ENCODE results near the gene PLXNA4.
A peak's percentile ranks its signal among the peaks of the same experiment; 100 is the strongest.

The PLXNA4 gene

GRCh38 chr7:132317701-132318351 lies 258.4 kb downstream of the PLXNA4 start:
- Mint-ChIP-seq H3K4me1 (peaks cover 13% of the 10 kb centered on the region), H3K27ac (no peak overlapping the region), H3K36me3 (no peaks in the 10 kb centered on the region), H3K4me3 (no peak overlapping the region), H3K9me3 (peaks cover 4% of the 10 kb centered on the region)
- ATAC-seq (no peak), DNase-seq (ENCODE audit: low spot score in 2 of 2) (no peak)

- peaks cover 4% of the 10 kb centered on the region for H3K9me3 Mint-ChIP-seq
- H3K27ac Mint-ChIP-seq, result no peak overlapping the region
- H3K36me3 Mint-ChIP-seq, result no peaks in the 10 kb centered on the region
- H3K4me3 Mint-ChIP-seq, result no peak overlapping the region
- H3K4me1 Mint-ChIP-seq, result no peaks in the 10 kb centered on the region
- DNase-seq (ENCODE audit: low spot score in 2 of 2) (no peak), ATAC-seq (no peak)
These were observed 263.7 kb downstream of the PLXNA4 start for GRCh38 chr7:132312531-132313055.

GRCh38 chr7:132311733-132312132 lies 264.5 kb downstream of the PLXNA4 start:
- H3K4me3 Mint-ChIP-seq, result no peak overlapping the region
- H3K27ac Mint-ChIP-seq, result no peak overlapping the region
- H3K36me3 Mint-ChIP-seq, result no peaks in the 10 kb centered on the region
- no peak for ATAC-seq
- H3K4me1 Mint-ChIP-seq, result no peaks in the 10 kb centered on the region
- DNase-seq (ENCODE audit: low spot score in 2 of 2), result no peak
- H3K9me3 Mint-ChIP-seq, result peaks cover 1% of the 10 kb centered on the region

- no peak overlapping the region for H3K4me3 Mint-ChIP-seq
- H3K9me3 Mint-ChIP-seq, result no peaks in the 10 kb centered on the region
- DNase-seq (ENCODE audit: low spot score in 2 of 2), result no peak
- peak; percentile 39 for ATAC-seq
- H3K36me3 Mint-ChIP-seq, result no peaks in the 10 kb centered on the region
- H3K27ac Mint-ChIP-seq, result no peak overlapping the region
- no peaks in the 10 kb centered on the region for H3K4me1 Mint-ChIP-seq
These were observed 267.0 kb downstream of the PLXNA4 start for GRCh38 chr7:132309102-132309805.

- no peak overlapping the region for H3K27ac Mint-ChIP-seq
- DNase-seq (ENCODE audit: low spot score in 2 of 2), result no peak
- H3K36me3 Mint-ChIP-seq, result no peaks in the 10 kb centered on the region
- no peak for ATAC-seq
- no peaks in the 10 kb centered on the region for H3K4me1 Mint-ChIP-seq
- no peaks in the 10 kb centered on the region for H3K9me3 Mint-ChIP-seq
- H3K4me3 Mint-ChIP-seq, result no peak overlapping the region
These were observed 268.8 kb downstream of the PLXNA4 start for GRCh38 chr7:132307465-132307864.

- Mint-ChIP-seq H3K27ac (no peak overlapping the region), H3K4me3 (no peak overlapping the region), H3K9me3 (no peaks in the 10 kb centered on the region), H3K36me3 (no peaks in the 10 kb centered on the region), H3K4me1 (no peaks in the 10 kb centered on the region)
- DNase-seq (ENCODE audit: low spot score in 2 of 2) (no peak), ATAC-seq (no peak)
These were observed 275.5 kb downstream of the PLXNA4 start for GRCh38 chr7:132300599-132301277.

- no peak for DNase-seq (ENCODE audit: low spot score in 2 of 2)
- Mint-ChIP-seq H3K4me1 (no peaks in the 10 kb centered on the region), H3K9me3 (no peaks in the 10 kb centered on the region), H3K36me3 (no peaks in the 10 kb centered on the region), H3K27ac (no peak overlapping the region), H3K4me3 (no peak overlapping the region)
- ATAC-seq, result no peak
These were observed 277.5 kb downstream of the PLXNA4 start for GRCh38 chr7:132298790-132299189.

- Mint-ChIP-seq H3K36me3 (no peaks in the 10 kb centered on the region), H3K27ac (no peak overlapping the region), H3K4me1 (no peaks in the 10 kb centered on the region), H3K9me3 (no peaks in the 10 kb centered on the region), H3K4me3 (no peak overlapping the region)
- DNase-seq (ENCODE audit: low spot score in 2 of 2), result no peak
- ATAC-seq, result no peak
These were observed 279.4 kb downstream of the PLXNA4 start for GRCh38 chr7:132296820-132297219.

GRCh38 chr7:132295175-132295574 lies 281.1 kb downstream of the PLXNA4 start:
- no peaks in the 10 kb centered on the region for H3K9me3 Mint-ChIP-seq
- no peak overlapping the region for H3K4me3 Mint-ChIP-seq
- no peak overlapping the region for H3K27ac Mint-ChIP-seq
- no peak for ATAC-seq
- no peaks in the 10 kb centered on the region for H3K36me3 Mint-ChIP-seq
- no peak for DNase-seq (ENCODE audit: low spot score in 2 of 2)
- H3K4me1 Mint-ChIP-seq, result no peaks in the 10 kb centered on the region

- Mint-ChIP-seq H3K4me3 (no peak overlapping the region), H3K36me3 (no peaks in the 10 kb centered on the region), H3K4me1 (no peaks in the 10 kb centered on the region), H3K27ac (no peak overlapping the region), H3K9me3 (no peaks in the 10 kb centered on the region)
- DNase-seq (ENCODE audit: low spot score in 2 of 2) (no peak), ATAC-seq (no peak)
These were observed 283.5 kb downstream of the PLXNA4 start for GRCh38 chr7:132292803-132293202.

- Mint-ChIP-seq H3K36me3 (no peaks in the 10 kb centered on the region), H3K9me3 (no peaks in the 10 kb centered on the region), H3K4me1 (no peaks in the 10 kb centered on the region), H3K27ac (no peak overlapping the region), H3K4me3 (no peak overlapping the region)
- ATAC-seq, result no peak
- no peak for DNase-seq (ENCODE audit: low spot score in 2 of 2)
These were observed 284.8 kb downstream of the PLXNA4 start for GRCh38 chr7:132291481-132291880.

- no peaks in the 10 kb centered on the region for H3K9me3 Mint-ChIP-seq
- DNase-seq (ENCODE audit: low spot score in 2 of 2) (no peak), ATAC-seq (no peak)
- no peaks in the 10 kb centered on the region for H3K4me1 Mint-ChIP-seq
- H3K36me3 Mint-ChIP-seq, result no peaks in the 10 kb centered on the region
- no peak overlapping the region for H3K4me3 Mint-ChIP-seq
- no peak overlapping the region for H3K27ac Mint-ChIP-seq
These were observed 286.2 kb downstream of the PLXNA4 start for GRCh38 chr7:132290021-132290420.

- DNase-seq (ENCODE audit: low spot score in 2 of 2), result no peak
These were observed 289.4 kb downstream of the PLXNA4 start for GRCh38 chr7:132286836-132287235.

GRCh38 chr7:132280335-132280734 lies 295.9 kb downstream of the PLXNA4 start:
- DNase-seq (ENCODE audit: low spot score in 2 of 2) (no peak), ATAC-seq (no peak)
- H3K4me1 Mint-ChIP-seq, result no peaks in the 10 kb centered on the region
- H3K4me3 Mint-ChIP-seq, result no peak overlapping the region
- no peaks in the 10 kb centered on the region for H3K36me3 Mint-ChIP-seq
- no peaks in the 10 kb centered on the region for H3K9me3 Mint-ChIP-seq
- no peak overlapping the region for H3K27ac Mint-ChIP-seq

More at GRCh38 chr7:132286836-132287235, 289.4 kb downstream of the PLXNA4 start:
- Mint-ChIP-seq H3K9me3 (no peaks in the 10 kb centered on the region), H3K4me1 (no peaks in the 10 kb centered on the region), H3K4me3 (no peak overlapping the region), H3K27ac (no peak overlapping the region), H3K36me3 (no peaks in the 10 kb centered on the region)
- ATAC-seq, result no peak

GRCh38 chr7:132279718-132280117 lies 296.6 kb downstream of the PLXNA4 start:
- DNase-seq (ENCODE audit: low spot score in 2 of 2), result no peak
- Mint-ChIP-seq H3K9me3 (no peaks in the 10 kb centered on the region), H3K27ac (no peak overlapping the region), H3K36me3 (no peaks in the 10 kb centered on the region), H3K4me3 (no peak overlapping the region), H3K4me1 (no peaks in the 10 kb centered on the region)
- ATAC-seq, result no peak
